ENCODE results near the gene INKA1.

DNA sequence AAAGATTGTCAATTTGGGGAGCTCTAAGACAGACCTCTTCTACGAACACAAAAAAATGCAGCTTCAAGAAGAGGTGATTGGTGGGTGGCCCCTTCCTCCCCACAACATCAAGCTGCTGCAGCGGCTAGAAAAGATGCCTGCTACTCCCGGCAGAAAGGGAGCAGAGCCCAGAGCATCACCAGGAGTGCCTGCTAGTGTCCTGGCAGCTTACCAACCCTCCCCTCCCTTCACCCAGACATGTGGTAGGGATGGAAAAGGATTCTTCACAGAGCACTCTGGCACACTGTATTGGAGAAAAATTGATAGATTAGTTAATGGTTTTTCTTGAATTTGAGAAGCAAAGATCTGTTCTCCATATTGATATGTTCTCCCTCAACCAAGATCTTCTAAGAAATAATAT, 27.5 kb upstream of the INKA1 start:
- no peak for TF ChIP-seq EZH2 (IDR thresholded peaks at IDR 0.05; ENCODE audit: low read length)
- TF ChIP-seq, protein P1, sequence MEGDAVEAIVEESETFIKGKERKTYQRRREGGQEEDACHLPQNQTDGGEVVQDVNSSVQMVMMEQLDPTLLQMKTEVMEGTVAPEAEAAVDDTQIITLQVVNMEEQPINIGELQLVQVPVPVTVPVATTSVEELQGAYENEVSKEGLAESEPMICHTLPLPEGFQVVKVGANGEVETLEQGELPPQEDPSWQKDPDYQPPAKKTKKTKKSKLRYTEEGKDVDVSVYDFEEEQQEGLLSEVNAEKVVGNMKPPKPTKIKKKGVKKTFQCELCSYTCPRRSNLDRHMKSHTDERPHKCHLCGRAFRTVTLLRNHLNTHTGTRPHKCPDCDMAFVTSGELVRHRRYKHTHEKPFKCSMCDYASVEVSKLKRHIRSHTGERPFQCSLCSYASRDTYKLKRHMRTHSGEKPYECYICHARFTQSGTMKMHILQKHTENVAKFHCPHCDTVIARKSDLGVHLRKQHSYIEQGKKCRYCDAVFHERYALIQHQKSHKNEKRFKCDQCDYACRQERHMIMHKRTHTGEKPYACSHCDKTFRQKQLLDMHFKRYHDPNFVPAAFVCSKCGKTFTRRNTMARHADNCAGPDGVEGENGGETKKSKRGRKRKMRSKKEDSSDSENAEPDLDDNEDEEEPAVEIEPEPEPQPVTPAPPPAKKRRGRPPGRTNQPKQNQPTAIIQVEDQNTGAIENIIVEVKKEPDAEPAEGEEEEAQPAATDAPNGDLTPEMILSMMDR (optimal IDR thresholded peaks at IDR 0.05 in 1 of 3, IDR thresholded peaks at IDR 0.05 in 1 of 3, conservative IDR thresholded peaks at IDR 0.05 in 1 of 3; ENCODE audit: extremely low read depth in 1 of 3, insufficient read depth in 2 of 3, low read length in 3 of 3): no peak
